Endothelial cell (in vitro differentiated cells): ENCODE results near the gene PARVB. TPM values are rescaled to one million over a fixed set of nuclear protein-coding genes. Genes with fewer than 3 reads are reported as not detected.
A peak's percentile ranks its signal among the peaks of the same experiment; 100 is the strongest.

ENCODE experiments used
- DNase-seq: peaks from one replicate; pipeline ENCODE4 v3.0.0; 2021; ENCODE audit warnings: low spot score
- H3K27ac Mint-ChIP-seq: one replicate; pipeline ENCODE4 v1.8.0; 2021; ENCODE audit warnings: mixed read lengths, inconsistent platforms; ENCODE audit not compliant: unreplicated experiment
- H3K27me3 Mint-ChIP-seq: one replicate; pipeline ENCODE4 v1.8.0; 2021; ENCODE audit warnings: mild to moderate bottlenecking, moderate library complexity, mixed read lengths, inconsistent platforms; ENCODE audit not compliant: unreplicated experiment
- H3K36me3 Mint-ChIP-seq: one replicate; pipeline ENCODE4 v1.8.0; 2021; ENCODE audit warnings: mild to moderate bottlenecking, low read depth, mixed read lengths, inconsistent platforms; ENCODE audit not compliant: unreplicated experiment
- H3K4me1 Mint-ChIP-seq: one replicate; pipeline ENCODE4 v1.8.0; 2021; ENCODE audit warnings: mild to moderate bottlenecking, mixed read lengths, inconsistent platforms; ENCODE audit not compliant: unreplicated experiment
- H3K4me3 Mint-ChIP-seq: one replicate; pipeline ENCODE4 v1.8.0; 2021; ENCODE audit warnings: mild to moderate bottlenecking, mixed read lengths, inconsistent platforms; ENCODE audit not compliant: unreplicated experiment
- H3K9me3 Mint-ChIP-seq: one replicate; pipeline ENCODE4 v1.8.0; 2021; ENCODE audit warnings: mixed read lengths, inconsistent platforms; ENCODE audit not compliant: unreplicated experiment
- total RNA-seq: library from RNA; stranded (reverse); fragmentation: NEBNext Ultra II Directional; extraction: Animal tissue kit (Norgen Biotek cat#: 25700); gene quantifications from one replicate; pipeline ENCODE4 v1.2.1, GENCODE V29; 2021; ENCODE audit not compliant: unreplicated experiment
- TF ChIP-seq, protein P1 (sequence below): fragments of 200-600 bp; sonication (generic); IDR thresholded peaks from one replicate; pipeline ENCODE4 v1.5.0; 2021; ENCODE audit warnings: antibody characterized with exemption; ENCODE audit not compliant: unreplicated experiment

Gene PARVB
- total RNA-seq, 1 donor from 2014 or later, result 105 TPM

DNA sequence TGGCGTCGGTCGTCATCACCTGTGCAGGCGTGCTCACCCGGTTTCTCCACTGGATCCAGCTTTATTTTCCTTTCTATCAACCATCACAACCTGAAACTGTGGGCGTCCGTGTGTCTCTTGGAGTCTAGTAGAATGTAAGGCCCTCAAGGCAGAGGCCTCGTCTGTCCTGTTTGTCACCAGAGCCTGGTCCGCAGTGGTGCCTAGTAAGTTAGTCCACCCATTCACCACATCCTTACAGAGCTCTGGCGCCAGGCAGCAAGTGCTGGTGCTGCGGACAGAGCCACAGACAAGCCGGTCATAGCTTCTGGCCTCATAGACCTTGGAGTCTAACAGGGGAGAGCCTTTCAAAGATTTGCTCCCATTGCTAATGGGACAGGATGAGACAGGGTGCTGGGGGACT is 92.2 kb downstream of the PARVB start:
- no peak for DNase-seq
- Mint-ChIP-seq H3K9me3 (no peaks in the 10 kb centered on the region), H3K27ac (no peak overlapping the region), H3K36me3 (peaks cover 22% of the 10 kb centered on the region), H3K27me3 (peaks cover 4% of the 10 kb centered on the region), H3K4me3 (no peak overlapping the region), H3K4me1 (peaks cover 9% of the 10 kb centered on the region)
- TF ChIP-seq, protein P1, sequence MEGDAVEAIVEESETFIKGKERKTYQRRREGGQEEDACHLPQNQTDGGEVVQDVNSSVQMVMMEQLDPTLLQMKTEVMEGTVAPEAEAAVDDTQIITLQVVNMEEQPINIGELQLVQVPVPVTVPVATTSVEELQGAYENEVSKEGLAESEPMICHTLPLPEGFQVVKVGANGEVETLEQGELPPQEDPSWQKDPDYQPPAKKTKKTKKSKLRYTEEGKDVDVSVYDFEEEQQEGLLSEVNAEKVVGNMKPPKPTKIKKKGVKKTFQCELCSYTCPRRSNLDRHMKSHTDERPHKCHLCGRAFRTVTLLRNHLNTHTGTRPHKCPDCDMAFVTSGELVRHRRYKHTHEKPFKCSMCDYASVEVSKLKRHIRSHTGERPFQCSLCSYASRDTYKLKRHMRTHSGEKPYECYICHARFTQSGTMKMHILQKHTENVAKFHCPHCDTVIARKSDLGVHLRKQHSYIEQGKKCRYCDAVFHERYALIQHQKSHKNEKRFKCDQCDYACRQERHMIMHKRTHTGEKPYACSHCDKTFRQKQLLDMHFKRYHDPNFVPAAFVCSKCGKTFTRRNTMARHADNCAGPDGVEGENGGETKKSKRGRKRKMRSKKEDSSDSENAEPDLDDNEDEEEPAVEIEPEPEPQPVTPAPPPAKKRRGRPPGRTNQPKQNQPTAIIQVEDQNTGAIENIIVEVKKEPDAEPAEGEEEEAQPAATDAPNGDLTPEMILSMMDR, result no peak

DNA sequence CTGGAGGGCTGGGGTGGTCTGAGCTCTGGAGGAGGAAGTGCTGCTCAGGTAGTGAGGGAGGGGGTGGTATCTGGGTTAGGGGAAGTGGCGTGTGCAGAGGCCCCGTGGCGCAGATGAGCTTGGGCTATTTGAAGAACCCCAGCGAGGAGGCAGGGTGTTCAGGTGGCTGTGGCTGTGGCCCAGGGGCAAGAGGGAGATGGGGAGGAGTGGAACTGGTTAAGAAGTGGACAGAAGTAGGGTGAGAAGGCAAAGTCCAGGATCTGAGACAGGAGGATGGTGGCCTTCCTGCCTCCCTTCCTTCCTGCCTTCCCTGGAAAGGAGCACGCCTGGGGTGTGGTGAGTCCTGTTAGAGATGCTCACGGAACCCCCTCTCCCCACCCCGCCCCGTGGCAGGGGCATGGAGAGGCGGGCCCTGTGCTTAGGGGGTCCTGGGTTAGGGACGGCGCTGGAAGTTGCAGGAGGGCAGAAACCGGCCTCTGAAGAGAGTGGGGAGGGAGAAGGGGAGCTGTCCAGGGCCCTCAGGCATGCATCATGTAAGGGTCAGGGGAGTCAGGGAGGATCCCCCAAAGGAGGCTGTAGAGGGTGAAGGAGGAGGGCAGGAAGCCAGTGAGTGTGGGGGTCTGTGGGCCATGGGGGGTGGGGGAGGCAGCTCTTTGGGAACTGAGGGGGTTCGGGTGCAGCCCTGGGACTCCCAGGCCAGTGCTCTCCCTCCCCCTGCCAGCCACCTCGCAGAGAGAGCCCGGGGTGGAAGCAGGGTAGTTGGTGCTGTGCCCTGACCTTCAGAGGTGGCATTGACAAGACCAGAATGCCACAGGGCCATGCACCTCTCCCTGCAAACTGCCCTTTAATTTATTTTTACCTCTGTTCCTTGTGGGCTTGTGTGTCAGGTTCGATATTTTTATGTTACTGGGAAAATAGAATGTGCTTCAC is 92.9 kb downstream of the PARVB start:
- Mint-ChIP-seq H3K9me3 (no peaks in the 10 kb centered on the region), H3K4me3 (no peak overlapping the region), H3K4me1 (peaks cover 9% of the 10 kb centered on the region), H3K27me3 (peaks cover 4% of the 10 kb centered on the region), H3K36me3 (peaks cover 18% of the 10 kb centered on the region), H3K27ac (no peak overlapping the region)
- TF ChIP-seq, protein P1, result no peak
- DNase-seq, result no peak

- Mint-ChIP-seq H3K9me3 (no peaks in the 10 kb centered on the region), H3K36me3 (peaks cover 23% of the 10 kb centered on the region), H3K4me3 (no peak overlapping the region), H3K27ac (no peak overlapping the region), H3K27me3 (peaks cover 4% of the 10 kb centered on the region), H3K4me1 (peaks cover 9% of the 10 kb centered on the region)
- TF ChIP-seq, protein P1, result no peak
- DNase-seq, result no peak
These were observed 93.6 kb downstream of the PARVB start for GRCh38 chr22:44117746-44118145.

- peaks cover 27% of the 10 kb centered on the region for H3K36me3 Mint-ChIP-seq
- no peaks in the 10 kb centered on the region for H3K9me3 Mint-ChIP-seq
- H3K4me3 Mint-ChIP-seq, result peak overlapping the region; percentile 49
These were observed 94.7 kb downstream of the PARVB start for GRCh38 chr22:44118645-44119315.

More at GRCh38 chr22:44118645-44119315, 94.7 kb downstream of the PARVB start:
- Mint-ChIP-seq H3K27me3 (peaks cover 4% of the 10 kb centered on the region), H3K27ac (no peak overlapping the region), H3K4me1 (peaks cover 9% of the 10 kb centered on the region)
- DNase-seq, result no peak
- TF ChIP-seq, protein P1, result no peak
